ENCODE data around the gene NSMCE4A.

DNA sequence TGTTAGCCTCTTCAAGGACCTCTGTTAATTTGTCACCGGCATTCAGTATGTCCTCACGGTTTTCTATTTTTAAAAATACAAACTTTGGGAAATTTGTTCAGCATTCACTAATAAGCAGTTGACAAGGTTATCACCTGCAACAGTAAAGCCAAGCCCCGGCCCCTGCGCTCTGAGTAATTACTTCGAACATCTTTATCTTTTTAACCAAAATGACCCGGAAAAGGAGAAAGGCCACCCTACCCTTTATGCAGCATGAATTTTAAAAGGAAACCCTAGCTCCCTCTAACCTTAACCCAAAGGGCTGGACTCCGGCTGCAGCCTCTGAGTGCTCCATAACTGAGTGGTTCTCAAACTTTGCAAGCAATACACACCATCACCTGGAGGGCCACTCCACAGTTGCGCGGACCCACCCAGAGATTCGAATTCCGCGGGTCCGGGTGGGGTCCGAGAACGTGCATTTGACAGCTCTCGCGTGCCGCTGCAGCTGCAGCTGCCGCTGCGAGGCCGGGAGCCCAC is 940 bp downstream of the NSMCE4A start:
- no peak for TF ChIP-seq MAFK (IDR thresholded peaks at IDR 0.05; ENCODE audit: low read depth, low read length)
- no peak for TF ChIP-seq ZNF274 (IDR thresholded peaks at IDR 0.05; ENCODE audit: borderline replicate concordance, extremely low read depth, low read length)
- TF ChIP-seq KDM1A (IDR thresholded peaks at IDR 0.05; ENCODE audit: borderline replicate concordance, low read length): no peak
- no peak for TF ChIP-seq RBBP5 (IDR thresholded peaks at IDR 0.05; ENCODE audit: borderline replicate concordance, low read depth, low read length)

Measured in H1 (cell line).